ENCODE data around the gene NDUFB7. TPM values are rescaled to one million over a fixed set of nuclear protein-coding genes. Genes with fewer than 3 reads are reported as not detected.

Gene NDUFB7
- polyA plus RNA-seq, 1 donor (not counting 4 experiments of a cell fraction or from before 2014, with no cell fraction given) = 146 TPM

DNA sequence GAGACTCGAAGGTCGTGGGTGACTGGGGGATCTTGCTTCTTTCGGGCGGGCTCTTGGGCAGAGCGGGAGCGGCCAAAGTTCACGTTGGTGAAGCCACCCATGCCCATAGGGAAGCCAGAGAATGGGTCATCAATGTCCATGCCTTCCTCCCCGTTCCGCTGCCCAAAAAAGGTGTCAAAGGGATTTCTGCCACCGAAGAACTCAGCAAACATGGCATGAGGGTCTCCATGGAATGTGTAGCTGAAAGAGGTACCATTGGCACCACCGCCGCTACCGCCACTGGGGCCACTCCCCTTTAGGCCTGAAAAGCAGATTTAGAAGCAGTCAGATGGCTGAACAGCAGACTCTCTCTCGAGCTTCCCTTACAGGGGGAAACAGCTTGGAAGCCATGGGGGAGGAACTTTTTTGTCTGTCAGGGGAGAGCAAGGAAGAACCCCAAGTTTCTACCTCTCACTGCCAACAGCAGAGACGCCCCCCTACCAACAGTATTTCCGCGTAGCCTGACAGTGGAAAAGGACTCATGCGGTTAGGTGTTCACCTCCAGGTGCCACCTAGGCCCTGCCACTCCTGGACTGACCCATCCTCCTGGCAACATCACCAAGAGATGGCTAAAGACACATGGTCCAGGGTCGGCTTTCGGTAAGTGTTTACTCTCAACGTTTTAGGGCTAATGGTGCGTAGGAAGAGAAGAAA is 55.0 kb downstream of the NDUFB7 start:
- Histone ChIP-seq H3K27me3 (ENCODE audit: control insufficient read depth, extremely low read depth, insufficient read depth, low read length) (no peaks in the 10 kb centered on the region), H3K79me2 (ENCODE audit: control insufficient read depth, insufficient read depth, low read length) (peaks cover 31% of the 10 kb centered on the region), H3K4me3 (ENCODE audit: control insufficient read depth in 2 of 3, extremely low read depth in 1 of 3, insufficient read depth in 2 of 3, low read depth in 1 of 3, low read length in 3 of 3) (peak overlapping the region; percentile 83 to 99 (median 90)), H4K20me1 (ENCODE audit: control insufficient read depth, extremely low read depth, insufficient read depth, low read length) (peaks cover 24% of the 10 kb centered on the region), H3K9ac (ENCODE audit: control insufficient read depth, extremely low read depth, insufficient read depth, low read length) (peak overlapping the region; percentile 99), H2AFZ (ENCODE audit: control insufficient read depth, low read length) (no peak overlapping the region), H3K36me3 (ENCODE audit: control insufficient read depth in 2 of 2, extremely low read depth in 1 of 2, insufficient read depth in 2 of 2, low read length in 2 of 2) (peaks cover 24 to 35% of the 10 kb centered on the region in 2 experiments), H3K9me1 (ENCODE audit: control insufficient read depth, extremely low read depth, insufficient read depth, low read length) (peaks cover 4% of the 10 kb centered on the region), H3K4me2 (ENCODE audit: control insufficient read depth, extremely low read depth, insufficient read depth, low read depth, low read length) (peak overlapping the region; percentile 94), H3K4me1 (ENCODE audit: control insufficient read depth, extremely low read depth, insufficient read depth, low read length) (peaks cover 35% of the 10 kb centered on the region), H3K9me3 (ENCODE audit: control insufficient read depth, low read depth, low read length) (no peaks in the 10 kb centered on the region), H3K27ac (ENCODE audit: control insufficient read depth, insufficient read depth, low read length) (peak overlapping the region; percentile 94)
- no peak for FAIRE-seq
- TF ChIP-seq, protein P1, sequence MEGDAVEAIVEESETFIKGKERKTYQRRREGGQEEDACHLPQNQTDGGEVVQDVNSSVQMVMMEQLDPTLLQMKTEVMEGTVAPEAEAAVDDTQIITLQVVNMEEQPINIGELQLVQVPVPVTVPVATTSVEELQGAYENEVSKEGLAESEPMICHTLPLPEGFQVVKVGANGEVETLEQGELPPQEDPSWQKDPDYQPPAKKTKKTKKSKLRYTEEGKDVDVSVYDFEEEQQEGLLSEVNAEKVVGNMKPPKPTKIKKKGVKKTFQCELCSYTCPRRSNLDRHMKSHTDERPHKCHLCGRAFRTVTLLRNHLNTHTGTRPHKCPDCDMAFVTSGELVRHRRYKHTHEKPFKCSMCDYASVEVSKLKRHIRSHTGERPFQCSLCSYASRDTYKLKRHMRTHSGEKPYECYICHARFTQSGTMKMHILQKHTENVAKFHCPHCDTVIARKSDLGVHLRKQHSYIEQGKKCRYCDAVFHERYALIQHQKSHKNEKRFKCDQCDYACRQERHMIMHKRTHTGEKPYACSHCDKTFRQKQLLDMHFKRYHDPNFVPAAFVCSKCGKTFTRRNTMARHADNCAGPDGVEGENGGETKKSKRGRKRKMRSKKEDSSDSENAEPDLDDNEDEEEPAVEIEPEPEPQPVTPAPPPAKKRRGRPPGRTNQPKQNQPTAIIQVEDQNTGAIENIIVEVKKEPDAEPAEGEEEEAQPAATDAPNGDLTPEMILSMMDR (optimal IDR thresholded peaks at IDR 0.05 in 1 of 3, IDR thresholded peaks at IDR 0.05 in 1 of 3, conservative IDR thresholded peaks at IDR 0.05 in 1 of 3; ENCODE audit: extremely low read depth in 1 of 3, insufficient read depth in 2 of 3, low read length in 3 of 3) = no peak
- no peak for TF ChIP-seq EZH2 (IDR thresholded peaks at IDR 0.05; ENCODE audit: low read length)
- DNase-seq (ENCODE audit: low read depth, low spot score) = no peak
- dilution Hi-C loops (cut with MboI; ENCODE audit: extremely low pct_ligation_motif_present, low sequenced_read_pairs) = no loop called here

Small RNAs within 50 kb of the gene (small RNA-seq; reads per million reads assigned to genes)
- 0 reads per million in 3 experiments for gene RN7SL842P (ENCODE audit: insufficient read length in 3 of 3, low read depth in 3 of 3, low replicate concordance in 1 of 3)

Other genes with a start within 250 kb of the NDUFB7 start
- gene ADGRE5, start 190.6 kb downstream of the NDUFB7 start, polyA plus RNA-seq = 14.1 to 25.1 TPM (median 22.8 TPM) in 3 replicates
- 54.9 to 85.1 TPM (median 57.6 TPM) in 3 replicates for gene DDX39A, start 152.7 kb downstream of the NDUFB7 start, polyA plus RNA-seq
- 0.62 to 1.1 TPM (median 0.79 TPM) in 3 replicates for gene PKN1, start 138.8 kb downstream of the NDUFB7 start, polyA plus RNA-seq
- 0.05 TPM in 1 of 3 replicates, not detected in the others for gene PTGER1, start 96.7 kb downstream of the NDUFB7 start, polyA plus RNA-seq
- gene GIPC1, start 75.9 kb downstream of the NDUFB7 start, polyA plus RNA-seq = 147 to 254 TPM (median 166 TPM) in 3 replicates
- 249 to 290 TPM (median 265 TPM) in 3 replicates for gene DNAJB1, start 53.7 kb downstream of the NDUFB7 start, polyA plus RNA-seq
- gene TECR, start 42.5 kb downstream of the NDUFB7 start, polyA plus RNA-seq = 79.7 to 169 TPM (median 92.3 TPM) in 3 replicates
- gene CLEC17A, start 11.0 kb upstream of the NDUFB7 start, polyA plus RNA-seq = 0.04 TPM in 1 of 3 replicates, not detected in the others
- not detected in 3 replicates for gene ADGRE3, start 102.8 kb upstream of the NDUFB7 start, polyA plus RNA-seq
- 2.1 to 4.2 TPM (median 3.6 TPM) in 3 replicates for gene ZNF333, start 118.0 kb upstream of the NDUFB7 start, polyA plus RNA-seq
- gene ADGRE2, start 206.5 kb upstream of the NDUFB7 start, polyA plus RNA-seq = 4.1 to 5.3 TPM (median 4.2 TPM) in 3 replicates

Data from keratinocyte (primary cell).